GM23248 (cell line): Measurements from ENCODE around the gene MATN4.

ENCODE experiments used
- EZH2 ChIP-seq: fragments of 200-600 bp; sonication (generic); IDR thresholded peaks from 2 replicates; pipeline ENCODE4 v1.6.1; 2018; ENCODE audit warnings: antibody characterized with exemption, mild to moderate bottlenecking; ENCODE audit not compliant: insufficient read depth, poor library complexity, severe bottlenecking
- EZH2phosphoT487 ChIP-seq: fragments of 200-600 bp; sonication (generic); IDR thresholded peaks from 2 replicates; pipeline ENCODE4 v1.6.1; 2018; ENCODE audit warnings: antibody characterized with exemption, moderate library complexity, mild to moderate bottlenecking, low read depth; ENCODE audit not compliant: insufficient read depth

GRCh38 chr20:45323731-45324130 is 15.6 kb upstream of the MATN4 start:
- TF ChIP-seq EZH2 (no peak), EZH2phosphoT487 (no peak)
